Thoracic aorta (tissue), 2 donors: ENCODE measurements around the gene IGF2R. TPM values are rescaled to one million over a fixed set of nuclear protein-coding genes. Genes with fewer than 3 reads are reported as not detected.

Experiments used
- ATAC-seq: fragments of 150-250 bp; one replicate; pipeline ENCODE4 v1.8.0; 2017; ENCODE audit warnings: low read depth; ENCODE audit not compliant: insufficient number of reproducible peaks, low FRiP score
- DNase-seq: peaks from one replicate; pipeline ENCODE4 v3.0.0-alpha.2; 2020; ENCODE audit warnings: low spot score
- H3K27ac ChIP-seq, 2 donors: fragments of 200-600 bp; sonication (generic); 1 replicate in 1 of 2; 2 replicates in 1 of 2; pipeline ENCODE4 v1.5.1; 2016; ENCODE audit warnings: mild to moderate bottlenecking in 2 of 2, moderate library complexity in 2 of 2
- H3K27me3 ChIP-seq: fragments of 200-600 bp; sonication (generic); replicated peaks from 2 replicates; pipeline ENCODE4 v1.6.0; 2016; ENCODE audit warnings: mild to moderate bottlenecking; ENCODE audit not compliant: insufficient read depth
- H3K36me3 ChIP-seq: fragments of 200-600 bp; sonication (generic); one replicate; pipeline ENCODE4 v1.5.1; 2016
- H3K4me1 ChIP-seq, 2 donors: fragments of 200-600 bp; sonication (generic); 1 replicate in 1 of 2; 2 replicates in 1 of 2; pipeline versions ENCODE4 v1.5.1 to v1.6.0; 2016; ENCODE audit warnings: low read depth in 2 of 2, mild to moderate bottlenecking in 1 of 2; ENCODE audit not compliant: control insufficient read depth in 1 of 2
- H3K4me3 ChIP-seq: fragments of 200-600 bp; sonication (generic); 2 replicates; pipeline ENCODE4 v1.5.1; 2016; ENCODE audit warnings: mild to moderate bottlenecking
- H3K9me3 ChIP-seq: fragments of 200-600 bp; sonication (generic); 2 replicates; pipeline ENCODE4 v1.5.1; 2016
- CTCF ChIP-seq: fragments of 200-600 bp; sonication (generic); IDR thresholded peaks from one replicate; pipeline ENCODE4 v1.5.1; 2019; ENCODE audit warnings: antibody characterized with exemption
- total RNA-seq, 2 donors: library from RNA; depleted of rRNA; stranded (reverse); fragments of >200 nt; gene quantifications; one replicate each; pipeline versions ENCODE4 v1.1.0 to v1.2.3, GENCODE V29; 2016

Gene IGF2R
- total RNA-seq, 2 donors from 2014 or later, result 82.2 to 88.4 TPM

DNA sequence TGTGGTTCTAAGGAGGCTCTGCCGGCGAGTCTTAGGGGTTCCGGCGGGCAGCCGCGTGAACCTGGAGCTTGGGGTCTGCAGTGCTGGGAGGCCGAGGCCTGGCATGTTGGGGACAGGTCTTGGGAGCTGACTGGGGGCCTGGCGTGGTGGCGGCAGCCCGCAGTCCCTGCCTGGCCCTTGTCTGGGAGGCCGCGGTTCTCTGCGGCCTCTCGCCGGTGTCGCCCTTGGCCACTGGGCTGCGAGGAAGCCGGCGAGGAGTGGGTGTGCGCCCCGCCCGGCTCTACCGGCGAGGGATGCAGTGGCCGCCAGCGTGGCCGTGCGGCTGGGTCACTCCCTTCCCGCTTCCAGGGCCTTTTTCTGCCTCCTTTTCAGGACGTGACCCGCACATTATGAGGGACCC lies 36.3 kb downstream of the IGF2R start:
- Histone ChIP-seq H3K9me3 (no peaks in the 10 kb centered on the region), H3K27me3 (no peaks in the 10 kb centered on the region)

DNA sequence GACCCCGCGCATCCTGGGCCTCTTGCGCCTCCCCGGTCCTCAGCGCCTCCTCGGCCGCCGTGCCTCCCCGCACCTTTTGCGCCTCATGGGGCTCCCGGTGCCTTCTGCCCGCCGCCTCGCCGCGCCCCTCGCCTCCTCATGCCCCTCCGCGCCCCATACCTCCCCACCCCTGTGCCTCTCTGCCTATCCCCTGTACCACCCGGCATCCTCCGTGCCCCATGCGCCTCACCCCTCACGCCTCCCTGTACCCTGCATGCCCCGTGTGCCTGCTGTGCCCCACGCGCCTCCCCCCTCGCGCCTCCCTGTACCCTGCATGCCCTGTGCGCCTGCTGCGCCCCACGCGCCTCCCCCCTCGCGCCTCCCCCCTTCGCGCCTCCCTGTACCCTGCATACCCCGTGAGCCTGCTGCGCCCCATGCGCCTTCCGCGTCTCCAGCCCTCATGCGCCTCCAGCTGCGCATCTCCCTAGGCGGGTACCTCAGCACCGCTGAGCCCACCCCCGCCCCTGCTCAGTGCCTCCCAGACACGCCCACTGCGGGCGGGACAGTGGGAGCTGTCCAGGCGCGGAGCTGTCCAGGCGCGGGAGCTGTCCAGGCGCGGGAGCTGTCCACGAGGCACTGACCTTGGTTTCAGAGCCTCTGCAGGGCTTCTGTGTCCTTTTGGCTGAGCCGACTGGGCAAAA lies 37.1 kb downstream of the IGF2R start:
- H3K36me3 ChIP-seq, result no peaks in the 10 kb centered on the region
- peaks cover 0 to 24% of the 10 kb centered on the region in 2 donors for H3K4me1 ChIP-seq
- DNase-seq (no peak), ATAC-seq (no peak)
- no peak for TF ChIP-seq CTCF
- H3K9me3 ChIP-seq, result no peaks in the 10 kb centered on the region
- no peaks in the 10 kb centered on the region for H3K27me3 ChIP-seq
- H3K4me3 ChIP-seq, result peak overlapping the region; percentile 37
- no peak overlapping the region for H3K27ac ChIP-seq

More for the DNA sequence above, 36.3 kb downstream of the IGF2R start:
- ATAC-seq (no peak), DNase-seq (no peak)
- Histone ChIP-seq H3K36me3 (no peaks in the 10 kb centered on the region), H3K27ac (no peak overlapping the region), H3K4me1 (peaks cover 0 to 16% of the 10 kb centered on the region in 2 donors), H3K4me3 (no peak overlapping the region)
- no peak for TF ChIP-seq CTCF

GRCh38 chr6:160007145-160007544 lies 38.3 kb downstream of the IGF2R start:
- Histone ChIP-seq H3K27ac (no peak overlapping the region), H3K27me3 (no peaks in the 10 kb centered on the region), H3K4me3 (no peak overlapping the region), H3K9me3 (no peaks in the 10 kb centered on the region), H3K4me1 (peaks cover 0 to 31% of the 10 kb centered on the region in 2 donors), H3K36me3 (no peaks in the 10 kb centered on the region)
- no peak for DNase-seq
- TF ChIP-seq CTCF, result no peak
- no peak for ATAC-seq

- no peak for TF ChIP-seq CTCF
- Histone ChIP-seq H3K27me3 (no peaks in the 10 kb centered on the region), H3K4me1 (peaks cover 0 to 31% of the 10 kb centered on the region in 2 donors), H3K27ac (no peak overlapping the region), H3K4me3 (no peak overlapping the region), H3K36me3 (no peaks in the 10 kb centered on the region), H3K9me3 (no peaks in the 10 kb centered on the region)
- DNase-seq (no peak), ATAC-seq (no peak)
These were observed 38.7 kb downstream of the IGF2R start for GRCh38 chr6:160007611-160008010.

DNA sequence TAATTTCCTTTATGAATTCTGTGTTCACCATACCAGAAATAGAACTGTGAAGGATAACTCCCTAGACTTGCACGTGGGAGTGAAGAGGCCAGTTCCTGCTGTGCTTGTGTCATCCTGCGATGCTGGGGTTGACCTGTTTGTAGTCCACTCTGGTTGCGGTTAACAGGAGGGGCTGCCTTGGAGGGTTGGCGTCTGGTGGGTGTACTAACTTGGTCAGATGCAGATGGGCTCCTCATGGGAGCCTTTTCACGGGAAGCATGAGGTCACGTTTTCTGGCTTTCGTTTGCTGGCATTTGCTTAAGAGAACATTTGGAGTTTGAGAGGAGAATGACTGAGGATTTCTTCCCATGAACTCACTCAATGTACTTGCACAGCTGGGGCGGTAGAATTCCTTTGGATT lies 41.2 kb downstream of the IGF2R start:
- DNase-seq, result no peak
- no peaks in the 10 kb centered on the region for H3K27me3 ChIP-seq
- H3K4me1 ChIP-seq, result peaks cover 0 to 31% of the 10 kb centered on the region in 2 donors
- no peak for ATAC-seq
- no peaks in the 10 kb centered on the region for H3K36me3 ChIP-seq
- peak overlapping the region in 1 of 2 donors; percentile 5 for H3K27ac ChIP-seq
- no peaks in the 10 kb centered on the region for H3K9me3 ChIP-seq
- H3K4me3 ChIP-seq, result no peak overlapping the region
- no peak for TF ChIP-seq CTCF
